ENCODE results near the gene TDO2.
"Not testable (repeated sequence)": the region's sequence is repeated elsewhere in the genome, so short reads cannot be mapped to it uniquely, and the experiment has no call there.

Gene TDO2

DNA sequence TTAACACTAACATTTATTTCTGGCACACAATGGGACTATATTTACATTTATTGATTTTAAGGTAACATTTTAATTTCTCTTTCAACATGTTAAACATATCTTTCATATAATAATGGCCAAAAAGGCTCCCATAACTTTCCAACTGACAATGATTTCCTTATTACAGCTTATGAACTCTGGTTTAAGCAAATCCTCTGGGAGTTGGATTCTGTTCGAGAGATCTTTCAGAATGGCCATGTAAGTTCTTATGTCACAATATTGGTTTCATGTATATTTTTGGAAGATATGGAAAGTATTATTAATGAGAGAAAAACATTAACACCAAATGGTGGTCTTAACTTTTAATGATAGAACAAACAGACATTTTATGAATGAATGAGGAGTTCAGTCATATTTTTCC lies 4.1 kb downstream of the TDO2 start:
- no peak for DNase-seq (ENCODE audit: low read depth in 3 of 3)

DNA sequence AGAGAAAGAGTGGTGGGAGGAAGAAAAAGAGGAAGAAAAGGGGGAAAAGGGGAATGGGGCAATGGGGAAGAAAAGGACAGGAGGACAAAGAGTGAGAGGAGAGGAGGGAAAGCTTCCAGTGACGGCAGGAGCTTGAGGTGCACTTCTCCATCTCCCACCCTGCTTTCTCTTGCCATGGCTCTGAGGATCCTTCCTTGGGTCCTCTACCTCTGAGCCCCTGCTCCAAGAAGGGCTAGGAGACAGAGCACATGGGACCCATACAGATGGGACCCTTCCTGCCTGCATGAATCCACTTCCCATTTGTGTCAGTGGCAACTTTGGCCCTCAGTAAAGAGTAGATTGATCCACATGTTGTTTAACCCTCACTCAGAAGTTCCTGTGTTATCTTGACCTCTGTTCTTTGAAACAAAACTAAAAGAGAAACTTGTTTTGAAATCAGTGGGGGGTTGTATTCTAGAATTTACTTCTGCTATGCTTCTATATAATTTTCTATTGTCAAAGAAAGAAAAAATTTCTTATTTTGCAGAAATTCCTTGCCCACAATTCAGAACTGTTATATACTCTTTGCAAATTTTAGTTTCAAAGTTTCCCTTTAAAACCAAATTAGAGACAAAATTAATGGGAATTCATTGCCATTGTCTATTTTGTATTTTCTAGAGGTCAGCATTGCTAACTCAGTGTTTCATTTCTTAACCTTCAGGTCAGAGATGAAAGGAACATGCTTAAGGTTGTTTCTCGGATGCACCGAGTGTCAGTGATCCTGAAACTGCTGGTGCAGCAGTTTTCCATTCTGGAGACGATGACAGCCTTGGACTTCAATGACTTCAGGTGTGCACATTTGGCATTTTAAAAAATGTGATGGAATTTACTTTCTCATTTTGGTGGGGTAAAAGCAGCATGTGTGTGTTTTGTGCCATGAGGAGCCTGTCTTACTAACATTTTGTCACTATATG lies 5.0 kb downstream of the TDO2 start:
- DNase-seq (ENCODE audit: low read depth in 3 of 3): no peak

DNA sequence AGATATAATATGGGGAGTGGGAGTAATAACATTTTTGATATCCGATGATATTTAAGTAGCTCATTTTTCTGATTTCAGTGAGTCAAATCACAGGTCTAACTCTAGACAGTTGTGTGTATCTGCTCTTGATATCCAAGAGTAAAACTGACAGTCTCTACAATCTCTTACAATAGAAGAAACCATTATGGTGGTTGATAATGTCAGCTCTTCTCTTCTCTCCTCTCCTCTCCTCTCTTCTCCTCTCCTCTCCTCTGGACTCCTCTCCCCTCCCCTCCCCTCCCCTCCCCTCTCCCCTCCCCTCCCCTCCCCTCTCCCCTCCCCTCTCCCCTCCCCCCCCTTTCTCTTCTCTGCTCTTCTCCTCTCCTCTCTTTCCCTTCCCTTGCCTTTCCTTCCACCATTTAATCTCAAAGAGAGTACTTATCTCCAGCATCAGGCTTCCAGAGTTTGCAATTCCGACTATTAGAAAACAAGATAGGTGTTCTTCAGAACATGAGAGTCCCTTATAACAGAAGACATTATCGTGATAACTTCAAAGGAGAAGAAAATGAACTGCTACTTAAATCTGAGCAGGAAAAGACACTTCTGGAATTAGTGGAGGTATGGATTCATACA lies 6.2 kb downstream of the TDO2 start:
- no peak for DNase-seq (ENCODE audit: low read depth in 3 of 3)

GRCh38 chr4:155911905-155912304 lies 8.4 kb downstream of the TDO2 start:
- no peak for DNase-seq (ENCODE audit: low read depth in 3 of 3)

DNA sequence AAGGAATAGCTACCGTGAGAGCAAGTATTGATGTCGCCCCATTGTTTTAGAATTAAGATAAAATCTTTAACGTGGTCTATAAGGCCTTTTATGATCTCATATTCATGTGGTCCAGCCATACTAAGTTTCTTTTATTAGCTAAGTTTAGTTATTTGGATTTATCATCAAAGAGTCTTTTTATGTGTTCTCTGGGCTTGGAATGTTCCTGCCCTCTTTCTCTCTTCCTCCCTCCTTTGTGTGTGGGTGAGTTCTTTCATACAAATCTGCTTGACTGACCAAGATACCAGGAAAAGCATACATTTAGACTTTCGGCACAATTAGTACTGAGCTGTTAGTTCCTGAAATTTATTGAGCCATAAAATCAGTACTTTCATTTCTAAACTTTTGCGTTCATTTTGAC lies 11.3 kb downstream of the TDO2 start:
- no peak for DNase-seq (ENCODE audit: low read depth in 3 of 3)

- DNase-seq (ENCODE audit: low read depth in 3 of 3): no peak
Observed at GRCh38 chr4:155921597-155921996, 18.1 kb downstream of the TDO2 start.

GRCh38 chr4:155924637-155925036 lies 21.1 kb downstream of the TDO2 start:
- no peak for DNase-seq (ENCODE audit: low read depth in 3 of 3)

DNA sequence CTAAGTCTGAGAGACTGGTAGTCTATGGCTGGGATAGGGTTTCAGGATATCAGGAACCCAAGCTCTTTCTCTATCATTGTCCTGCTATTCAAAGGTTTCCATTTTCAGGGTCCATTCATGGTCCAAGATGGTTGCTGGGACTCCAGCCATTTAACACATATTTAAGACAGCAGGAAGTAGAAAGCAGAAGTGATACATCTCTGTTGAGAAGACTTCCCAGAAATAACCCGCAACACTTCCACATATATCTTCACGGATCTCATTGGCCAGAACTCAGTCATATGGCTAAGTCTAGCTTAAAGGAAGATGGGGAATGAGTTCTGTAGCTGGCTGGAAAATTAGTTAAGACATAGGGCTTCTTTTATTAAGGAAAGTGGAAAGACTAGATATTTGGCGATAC lies 26.3 kb downstream of the TDO2 start:
- no peak for DNase-seq (ENCODE audit: low read depth in 3 of 3)

GRCh38 chr4:155930330-155930729 lies 26.8 kb downstream of the TDO2 start:
- no peak for DNase-seq (ENCODE audit: low read depth in 3 of 3)

- DNase-seq (ENCODE audit: low read depth in 3 of 3): no peak
Observed at GRCh38 chr4:155931634-155932033, 28.1 kb downstream of the TDO2 start.

- not testable (repeated sequence) for DNase-seq (ENCODE audit: low read depth in 3 of 3)
Observed at GRCh38 chr4:155934634-155935033, 31.1 kb downstream of the TDO2 start.

GRCh38 chr4:155935389-155935986 lies 32.0 kb downstream of the TDO2 start:
- DNase-seq (ENCODE audit: low read depth in 3 of 3): no peak

DNA sequence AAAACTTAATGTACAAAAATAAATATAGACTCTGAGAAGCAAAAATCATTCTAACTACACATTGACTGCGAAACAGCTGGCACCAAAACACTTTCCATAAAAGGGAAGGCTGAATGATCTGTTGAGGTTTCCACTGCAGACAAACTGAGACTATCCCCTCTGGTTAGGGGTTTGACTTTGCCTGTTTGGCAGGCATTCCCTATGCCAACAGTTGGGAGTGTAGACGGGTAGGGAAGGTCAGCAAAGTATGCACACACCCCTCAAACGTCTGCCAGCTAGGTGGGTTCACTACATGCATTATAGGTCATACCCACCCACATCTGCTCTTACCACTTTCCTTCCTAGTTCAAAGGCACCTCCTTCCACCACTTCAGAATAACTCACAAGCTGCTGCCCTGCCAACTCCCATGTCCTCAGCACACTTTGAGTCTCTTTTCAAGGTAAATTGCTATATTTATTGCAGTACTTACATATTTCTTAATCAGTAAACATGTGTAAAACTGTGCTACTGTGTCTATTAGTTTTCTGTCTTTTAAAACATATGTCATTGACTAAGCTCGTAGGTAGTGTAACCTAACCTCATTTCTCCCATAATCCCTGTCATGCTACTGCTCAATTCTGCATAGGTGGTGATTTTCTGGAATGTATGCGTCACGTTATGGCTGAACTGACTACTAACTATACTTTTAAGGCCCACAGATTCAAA lies 37.7 kb downstream of the TDO2 start:
- DNase-seq (ENCODE audit: low read depth in 3 of 3): no peak

- no peak for DNase-seq (ENCODE audit: low read depth in 3 of 3)
Observed at GRCh38 chr4:155941820-155942219, 38.3 kb downstream of the TDO2 start.

DNA sequence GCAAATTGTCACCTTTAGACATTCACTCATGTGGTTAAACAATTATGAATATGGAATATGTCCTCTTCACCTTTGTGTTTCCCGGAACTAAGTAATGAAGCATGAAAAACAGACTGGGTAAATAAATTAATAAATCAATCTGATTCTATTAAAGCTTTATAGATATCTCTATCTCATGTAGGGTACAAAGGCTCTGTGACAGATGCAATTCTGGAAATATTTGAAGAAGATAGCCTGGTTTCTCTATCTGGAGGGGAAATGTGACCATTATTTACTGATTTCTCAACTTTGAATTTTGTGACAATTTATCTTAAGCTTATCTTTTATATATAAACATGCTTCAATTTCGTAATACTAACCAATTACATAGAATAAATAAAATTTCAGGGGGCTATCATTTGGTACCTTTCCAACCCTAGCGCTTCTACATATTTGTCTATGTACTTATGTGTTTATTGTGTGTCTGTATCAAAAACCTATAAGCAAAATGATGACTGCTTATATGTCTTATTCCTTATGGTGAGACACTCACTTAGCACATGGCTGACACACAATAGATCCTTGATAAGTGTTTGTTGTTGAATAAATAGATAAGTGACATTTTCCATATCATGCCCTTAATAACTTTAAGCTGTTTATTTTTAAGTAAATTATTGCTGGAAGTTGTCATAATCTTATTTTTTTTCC lies 40.3 kb downstream of the TDO2 start:
- no peak for DNase-seq (ENCODE audit: low read depth in 3 of 3)

GRCh38 chr4:155944516-155944915 lies 41.0 kb downstream of the TDO2 start:
- DNase-seq (ENCODE audit: low read depth in 3 of 3): no peak

DNA sequence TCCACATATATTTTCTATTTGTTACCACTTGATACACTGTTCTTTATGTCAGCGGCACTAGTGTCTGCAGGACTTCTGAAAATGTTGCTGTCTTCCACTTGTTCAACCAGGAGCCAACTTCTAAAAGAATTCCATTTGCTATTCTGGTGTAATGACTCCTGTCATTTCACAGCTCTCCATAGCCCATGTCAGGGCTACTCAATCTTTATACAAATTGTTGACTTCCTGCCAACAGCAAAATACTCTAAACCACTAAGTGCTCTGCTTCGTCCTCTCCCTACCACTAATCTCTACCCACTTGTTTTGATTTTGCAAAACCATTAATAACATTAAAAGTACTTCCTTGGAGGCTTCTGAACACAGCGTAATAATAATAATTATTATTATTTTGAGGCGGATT lies 43.0 kb downstream of the TDO2 start:
- no peak for DNase-seq (ENCODE audit: low read depth in 3 of 3)

GRCh38 chr4:155948541-155948940 lies 45.0 kb downstream of the TDO2 start:
- no peak for DNase-seq (ENCODE audit: low read depth in 3 of 3)

GRCh38 chr4:155950461-155950860 lies 47.0 kb downstream of the TDO2 start:
- DNase-seq (ENCODE audit: low read depth in 3 of 3): no peak

DNA sequence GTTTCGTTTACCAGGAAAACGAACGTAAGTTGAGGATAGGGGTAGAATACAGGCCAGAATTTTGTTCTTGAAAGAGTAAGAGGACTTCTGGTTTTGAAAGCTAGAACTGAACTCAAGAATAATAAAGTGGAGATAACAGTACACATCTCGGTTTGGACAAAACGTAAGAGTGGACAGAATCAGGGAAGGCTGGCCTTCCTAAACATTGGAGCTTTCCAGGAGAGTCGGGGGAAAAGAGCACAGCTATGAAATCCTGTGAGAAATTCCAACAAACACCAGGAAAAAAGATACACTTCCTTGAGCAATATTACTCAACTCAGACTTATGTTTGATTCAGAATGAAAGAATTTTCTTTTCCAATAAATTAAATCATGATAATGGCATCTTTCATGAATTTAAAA lies 49.0 kb downstream of the TDO2 start:
- no peak for DNase-seq (ENCODE audit: low read depth in 3 of 3)
